NCI-H82 treated with DMSO at 0.1 percent for 48 hours (cell line): Measurements from ENCODE around the gene ACSL3.

Experiments
- DNase-seq: peaks from one replicate; lab custom pipeline; 2025; ENCODE audit not compliant: unreplicated experiment; lab: John Stamatoyannopoulos, UW

ACSL3 gene

DNA sequence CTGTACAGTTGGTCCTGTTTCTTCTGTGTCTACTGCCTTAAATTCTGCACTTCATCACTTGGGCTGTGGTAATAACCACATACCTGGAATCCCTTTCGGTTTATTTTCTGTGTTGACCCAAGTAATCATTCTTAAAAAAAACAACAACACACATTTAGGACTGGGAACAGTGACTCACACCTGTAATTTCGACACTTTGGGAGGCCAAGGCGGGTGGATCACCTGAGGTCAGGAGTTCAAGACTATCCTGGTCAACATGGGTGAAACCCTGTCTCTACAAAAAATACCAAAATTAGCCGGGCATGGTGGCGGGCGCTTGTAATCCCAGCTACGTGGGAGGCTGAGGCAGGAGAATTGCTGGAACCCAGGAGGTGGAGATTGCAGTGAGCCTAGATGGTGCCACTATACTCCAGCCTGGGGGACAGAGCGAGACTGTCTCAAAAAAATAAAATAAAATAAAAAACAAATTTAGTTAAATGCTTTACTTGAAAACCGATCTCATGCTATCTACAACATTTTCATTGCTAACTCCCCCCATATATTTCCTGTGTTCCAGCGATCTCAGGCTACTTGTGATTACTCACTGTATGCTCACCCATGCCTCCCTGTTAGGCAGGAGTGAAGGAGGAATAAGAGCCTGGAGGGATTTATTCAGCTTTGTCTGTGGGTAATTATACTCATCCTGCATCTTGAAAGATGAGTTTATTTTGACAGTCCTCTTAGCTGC lies 18.2 kb downstream of the ACSL3 start:
- no peak for DNase-seq

DNA sequence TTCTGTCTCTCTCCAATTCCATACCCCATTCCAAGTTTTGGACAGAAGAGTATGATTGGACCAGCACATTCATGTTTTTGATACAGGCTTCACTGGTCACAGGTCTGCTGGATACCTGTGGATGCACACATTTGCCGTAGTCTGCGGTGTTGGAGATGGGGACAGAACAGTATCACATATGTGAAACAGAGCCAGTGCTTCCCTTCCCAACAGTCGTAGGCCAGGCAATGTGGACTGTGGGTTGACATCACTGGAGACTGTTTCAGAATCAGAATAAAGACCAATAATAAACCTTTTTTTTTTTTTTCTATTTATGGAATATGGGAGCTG lies 18.7 kb downstream of the ACSL3 start:
- no peak for DNase-seq

DNA sequence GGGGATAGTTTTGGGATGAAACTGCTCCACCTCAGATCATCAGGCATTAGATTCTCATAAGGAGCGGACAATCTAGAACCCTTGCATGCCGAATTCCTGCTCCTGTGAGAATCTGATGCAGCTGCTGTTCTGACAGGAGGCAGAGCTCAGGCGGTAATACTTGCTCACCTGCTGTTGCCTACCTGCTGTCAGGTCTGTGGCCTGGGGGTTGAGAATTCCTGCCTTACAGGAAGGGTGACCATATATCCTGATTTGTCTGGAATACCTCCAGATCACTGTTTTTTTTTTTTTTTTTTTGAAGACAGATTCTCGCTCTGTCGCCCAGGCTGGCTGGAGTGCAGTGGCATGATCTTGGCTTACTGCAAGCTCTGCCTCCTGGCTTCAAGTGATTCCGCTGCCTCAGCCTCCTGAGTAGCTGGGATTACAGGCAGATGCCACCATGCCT lies 21.7 kb downstream of the ACSL3 start:
- DNase-seq = no peak

DNA sequence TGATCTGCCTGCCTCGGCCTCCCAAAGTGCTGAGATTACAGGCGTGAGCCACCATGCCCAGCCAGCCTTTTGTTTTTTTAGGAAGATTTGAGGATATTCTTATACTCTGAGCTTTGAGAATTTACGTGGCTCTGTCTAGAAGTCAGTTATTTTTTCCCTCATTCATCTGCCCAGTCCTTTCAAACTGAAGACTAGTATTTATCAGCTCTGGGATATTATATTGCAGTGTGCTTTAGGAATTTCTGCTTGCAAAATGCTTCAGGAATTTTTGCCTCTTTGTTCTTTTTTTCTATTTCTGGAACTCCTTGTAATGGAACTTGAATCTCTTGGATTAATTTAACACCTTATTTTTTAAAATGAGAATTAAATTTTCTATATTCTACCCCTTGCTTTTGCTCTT lies 22.6 kb downstream of the ACSL3 start:
- DNase-seq = no peak

DNA sequence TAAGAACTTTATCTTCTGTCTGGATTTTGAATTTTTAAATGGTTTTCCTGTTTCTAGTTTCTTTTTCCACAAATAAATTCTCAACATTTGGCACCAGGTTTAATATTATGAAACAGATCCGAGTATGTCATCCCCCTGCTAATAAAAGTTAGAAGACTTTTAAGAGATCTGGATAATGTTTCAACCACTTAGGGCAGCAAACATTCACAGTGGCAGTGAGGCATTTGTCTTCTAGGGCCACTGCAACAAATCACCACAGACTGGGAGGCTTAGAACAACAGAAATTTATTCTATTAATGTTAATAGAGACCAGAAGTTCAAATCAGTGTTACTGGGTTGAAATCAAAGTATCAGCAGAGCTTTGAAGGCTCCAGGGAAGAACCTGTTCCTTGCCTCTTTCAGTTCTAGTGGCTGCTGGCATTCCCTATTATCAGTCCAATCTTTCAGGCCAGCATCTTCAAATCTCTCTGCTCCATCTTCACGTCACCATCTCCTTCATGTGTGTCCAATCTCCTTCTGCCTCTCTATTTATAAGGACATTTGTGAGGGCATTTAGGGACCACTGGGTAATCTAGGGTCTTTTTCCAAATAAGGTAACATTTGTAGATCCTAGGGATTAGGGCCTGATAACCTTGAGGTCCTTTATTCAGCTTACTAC lies 23.4 kb downstream of the ACSL3 start:
- DNase-seq = peak; percentile 70

DNA sequence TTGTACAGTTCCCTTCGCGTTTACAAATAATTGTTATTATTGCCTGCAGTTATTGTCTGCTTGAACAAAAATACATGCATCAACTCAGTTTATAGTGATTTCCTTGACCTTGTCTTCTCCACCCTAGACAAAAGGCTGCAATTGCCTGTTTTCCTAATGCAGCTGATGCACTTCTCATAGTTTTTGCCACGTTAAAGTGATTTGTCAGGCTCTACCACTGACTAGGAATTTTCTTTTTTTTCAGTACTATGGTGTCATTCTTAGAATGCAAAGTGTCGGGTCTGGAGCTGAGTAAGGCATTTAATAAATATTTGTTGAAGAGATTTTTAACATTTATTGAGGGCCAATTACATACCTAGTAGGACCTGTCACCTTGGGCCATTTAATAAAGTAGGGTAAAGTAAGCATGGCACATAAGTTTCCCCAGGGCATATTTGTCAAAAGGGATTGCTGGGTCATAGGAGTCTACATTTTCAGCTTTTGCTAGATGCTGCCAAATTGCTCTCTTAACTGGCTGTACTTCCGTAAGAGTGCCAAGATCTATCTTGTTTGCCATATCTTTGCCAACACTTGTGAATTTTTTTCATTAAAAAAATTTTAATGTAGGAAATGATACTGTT lies 24.1 kb downstream of the ACSL3 start:
- no peak for DNase-seq

DNA sequence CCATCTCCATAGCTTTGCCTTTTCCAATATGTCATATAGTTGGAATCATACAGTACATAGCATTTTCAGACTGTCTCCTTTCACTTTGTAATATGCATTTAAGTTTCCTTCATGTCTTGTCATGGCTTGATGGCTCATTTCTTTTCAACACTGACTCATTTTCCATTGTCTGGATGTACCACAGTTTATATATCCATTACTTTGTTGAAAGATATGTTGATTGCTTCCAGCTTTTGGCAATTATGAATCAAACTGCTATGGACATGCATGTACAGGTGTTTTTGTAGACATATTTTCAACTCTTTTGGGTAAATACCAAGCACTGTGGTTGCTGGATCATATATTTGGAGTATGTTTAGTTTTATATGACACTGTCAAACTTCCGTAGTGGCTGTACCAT lies 26.3 kb downstream of the ACSL3 start:
- no peak for DNase-seq

DNA sequence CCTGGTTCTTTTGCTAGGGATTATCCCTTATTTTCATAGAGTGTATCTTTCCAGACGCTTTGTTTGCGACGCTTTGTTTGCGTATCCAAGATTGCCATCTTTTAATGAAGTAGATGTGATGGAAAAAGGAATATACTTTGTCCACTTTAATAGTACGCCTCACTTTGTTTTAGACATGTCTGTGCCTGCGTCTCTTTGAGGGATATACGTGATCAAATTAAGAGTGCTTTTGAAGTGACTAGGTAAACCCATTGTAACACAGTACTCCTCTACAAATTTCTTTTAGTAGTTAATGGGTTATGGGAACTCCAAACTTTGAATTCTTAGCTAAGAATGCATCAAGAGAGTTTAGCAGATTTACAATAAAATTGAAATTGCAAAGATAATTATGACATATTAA lies 27.9 kb downstream of the ACSL3 start:
- no peak for DNase-seq

DNA sequence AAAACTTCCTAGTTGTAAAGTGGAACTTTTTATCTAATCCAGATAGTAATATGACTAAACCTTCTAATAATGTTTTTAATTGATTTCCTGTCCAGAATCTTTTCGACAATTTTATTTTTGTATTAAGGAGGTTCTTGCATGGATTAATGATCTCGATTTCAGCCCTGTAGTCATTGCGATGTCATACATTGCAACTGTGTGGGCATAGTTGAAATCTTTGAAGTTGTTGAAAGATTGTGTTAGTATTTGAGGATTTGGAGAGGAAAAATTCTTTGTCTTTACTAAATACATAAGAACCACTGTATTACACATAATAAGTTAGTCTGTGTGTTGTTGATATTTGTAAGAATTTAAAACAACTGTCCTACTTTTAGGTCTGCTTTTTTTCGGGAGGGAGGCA lies 31.1 kb downstream of the ACSL3 start:
- DNase-seq = no peak

DNA sequence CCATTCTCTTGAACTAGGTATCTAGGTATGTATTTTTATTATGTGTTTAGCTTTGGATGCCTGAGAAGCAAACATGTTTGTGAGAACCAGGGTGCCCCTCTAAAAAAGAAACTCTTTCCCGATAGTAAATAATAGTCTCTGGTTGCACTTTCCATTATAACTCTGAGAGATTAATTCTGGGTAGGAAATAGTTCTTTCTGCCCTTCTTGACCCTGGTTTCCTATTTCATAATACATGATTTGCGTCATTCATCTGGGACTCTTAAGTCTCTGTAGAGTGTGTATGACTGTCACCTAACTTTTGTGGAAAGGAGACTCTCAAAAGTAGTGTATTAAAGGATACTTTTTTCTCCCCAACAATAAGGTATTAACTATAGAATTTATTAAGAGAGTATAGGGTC lies 31.5 kb downstream of the ACSL3 start:
- no peak for DNase-seq

DNA sequence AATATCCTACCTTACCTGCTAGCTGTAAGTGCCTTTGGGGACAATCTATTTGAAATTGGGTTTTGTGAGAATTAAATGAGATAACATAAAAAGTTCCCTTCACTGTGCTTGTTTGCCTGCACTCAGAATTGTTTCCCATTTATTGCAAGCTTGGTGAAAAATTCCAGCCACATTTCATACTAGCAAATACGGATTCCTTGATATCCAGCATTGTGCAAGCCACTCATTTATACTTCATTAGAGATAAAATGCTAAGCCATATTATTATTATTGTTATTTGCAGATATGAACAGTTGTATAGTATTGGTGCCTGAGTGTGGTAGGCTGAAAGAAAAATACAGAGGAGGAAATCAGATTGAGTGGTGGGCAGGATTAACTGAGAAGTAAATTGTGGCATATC lies 31.9 kb downstream of the ACSL3 start:
- no peak for DNase-seq

DNA sequence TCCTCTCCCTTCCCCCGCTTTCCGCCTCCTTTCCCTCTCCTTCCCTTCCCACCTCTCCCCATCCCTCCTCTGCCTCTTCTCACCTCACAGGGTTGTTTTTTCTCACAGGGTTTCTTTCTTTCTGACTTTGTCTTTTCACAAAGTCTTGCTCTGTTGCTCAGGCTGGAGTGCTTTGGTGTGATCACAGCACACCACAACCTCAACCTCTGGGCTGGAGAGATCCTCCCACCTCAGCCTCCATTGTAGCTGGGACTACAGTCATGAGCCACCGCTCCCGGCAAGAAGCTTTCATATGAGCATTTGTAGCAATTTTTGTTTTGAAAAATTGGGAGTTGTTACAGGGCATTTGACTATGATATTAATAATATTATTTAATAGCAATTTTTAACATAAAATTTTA lies 32.9 kb downstream of the ACSL3 start:
- no peak for DNase-seq

DNA sequence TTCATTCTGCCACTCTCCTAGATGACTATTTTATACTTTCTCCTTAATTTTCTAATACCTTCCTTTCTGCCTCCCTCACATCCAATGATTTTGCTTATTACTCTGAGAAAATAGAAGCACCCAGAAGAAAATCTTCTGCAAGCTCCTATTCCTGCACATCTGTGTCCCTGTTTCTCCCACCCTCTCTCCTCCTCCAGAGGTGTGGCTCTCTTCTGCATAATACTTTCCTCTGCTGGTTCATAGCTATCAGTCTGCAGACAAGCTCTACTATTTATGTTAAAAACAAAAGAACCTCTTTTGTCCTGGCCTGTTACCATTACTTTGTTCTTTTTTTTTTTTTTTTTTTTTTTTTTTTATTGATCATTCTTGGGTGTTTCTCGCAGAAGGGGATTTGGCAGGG lies 34.3 kb downstream of the ACSL3 start:
- no peak for DNase-seq

DNA sequence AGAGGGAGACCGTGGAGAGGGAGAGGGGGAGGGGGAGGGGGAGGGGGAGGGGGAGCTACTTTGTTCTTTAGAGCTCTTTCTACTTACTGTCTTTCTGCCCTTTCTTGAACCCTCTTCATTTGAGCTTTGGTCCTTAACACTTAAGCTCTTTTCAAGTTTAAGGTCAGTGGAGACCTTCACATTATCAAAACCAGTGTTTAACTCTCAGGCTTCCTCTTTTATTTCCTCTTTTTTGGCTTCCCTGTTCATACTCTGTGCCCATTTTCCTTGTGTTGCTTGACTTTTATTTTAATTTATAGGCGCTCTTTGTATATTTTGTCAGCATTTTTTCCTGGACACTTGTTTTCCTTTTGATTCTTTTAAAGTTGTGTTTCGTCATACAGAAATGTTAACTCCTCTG lies 37.1 kb downstream of the ACSL3 start:
- DNase-seq = no peak

DNA sequence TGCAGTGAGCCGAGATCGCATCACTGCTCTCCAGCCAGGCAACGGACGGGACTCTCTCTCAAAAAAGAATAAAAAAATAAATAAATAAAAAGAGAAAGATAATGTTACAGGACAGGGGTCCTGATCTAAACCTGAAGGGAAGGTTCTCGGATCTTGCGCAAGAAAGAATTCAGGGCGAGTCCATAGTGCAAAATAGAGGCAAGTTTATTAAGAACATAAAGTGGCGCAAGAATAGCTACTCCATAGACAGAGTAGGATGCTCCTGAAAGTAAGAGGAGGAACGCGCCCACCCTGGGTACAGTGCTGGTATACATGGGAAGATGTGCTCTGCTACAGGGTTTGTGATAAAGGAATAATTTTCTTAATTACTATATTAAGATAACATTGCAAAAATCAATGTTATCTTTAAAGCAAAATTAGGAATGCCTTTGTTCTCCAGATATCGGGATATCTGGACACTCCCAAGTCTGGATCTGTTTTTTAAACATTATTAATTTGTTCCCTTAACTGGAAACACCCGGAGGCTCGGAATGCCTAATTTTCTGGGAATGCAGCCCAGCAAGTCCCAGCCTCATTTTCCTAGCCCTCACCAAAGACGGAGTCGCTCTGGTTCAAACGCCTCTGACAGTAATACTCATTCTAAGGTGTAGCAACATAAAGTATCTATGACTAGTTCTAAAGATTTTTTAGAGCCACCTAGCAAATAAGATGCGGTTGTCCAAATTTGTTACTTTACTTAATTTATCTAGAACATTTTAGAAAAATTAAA lies 38.8 kb downstream of the ACSL3 start:
- no peak for DNase-seq

DNA sequence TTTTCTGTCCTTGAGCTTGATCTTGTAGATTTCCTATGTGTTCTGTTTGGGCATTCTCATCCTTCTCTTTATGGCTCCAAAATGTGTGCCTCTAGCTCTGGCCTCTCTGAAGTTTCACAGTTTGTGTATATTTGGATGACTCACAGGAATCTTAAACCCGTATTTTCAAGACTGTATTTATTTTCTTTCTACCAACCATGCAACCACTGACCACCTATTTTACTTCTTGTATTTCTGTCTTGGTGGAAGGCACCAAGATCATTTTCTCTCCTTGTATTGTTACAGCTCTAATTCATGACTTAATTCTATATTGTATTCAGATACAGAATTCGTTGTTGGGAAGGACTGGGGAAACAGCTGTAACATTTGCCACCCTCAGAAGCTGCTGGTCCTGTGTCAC lies 39.5 kb downstream of the ACSL3 start:
- DNase-seq = no peak

DNA sequence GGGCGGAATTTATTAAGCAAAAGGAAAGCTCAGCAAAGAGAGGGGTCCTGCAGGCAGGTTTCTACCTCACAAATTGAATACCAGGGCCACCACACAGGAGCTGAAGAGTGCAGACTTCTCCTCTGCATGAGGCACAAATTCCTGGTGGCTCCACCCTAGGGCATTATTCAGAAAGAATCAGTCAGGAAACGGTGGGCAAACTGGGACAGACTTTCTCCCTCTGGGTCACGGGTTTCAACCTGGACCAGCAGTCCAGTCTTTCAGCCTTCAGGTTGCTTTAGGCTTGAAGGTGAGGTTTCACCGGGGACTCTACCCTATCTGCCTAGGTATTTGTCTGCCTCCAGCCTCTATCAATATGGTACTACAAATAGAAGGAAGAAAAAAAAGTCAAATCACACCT lies 41.8 kb downstream of the ACSL3 start:
- no peak for DNase-seq

DNA sequence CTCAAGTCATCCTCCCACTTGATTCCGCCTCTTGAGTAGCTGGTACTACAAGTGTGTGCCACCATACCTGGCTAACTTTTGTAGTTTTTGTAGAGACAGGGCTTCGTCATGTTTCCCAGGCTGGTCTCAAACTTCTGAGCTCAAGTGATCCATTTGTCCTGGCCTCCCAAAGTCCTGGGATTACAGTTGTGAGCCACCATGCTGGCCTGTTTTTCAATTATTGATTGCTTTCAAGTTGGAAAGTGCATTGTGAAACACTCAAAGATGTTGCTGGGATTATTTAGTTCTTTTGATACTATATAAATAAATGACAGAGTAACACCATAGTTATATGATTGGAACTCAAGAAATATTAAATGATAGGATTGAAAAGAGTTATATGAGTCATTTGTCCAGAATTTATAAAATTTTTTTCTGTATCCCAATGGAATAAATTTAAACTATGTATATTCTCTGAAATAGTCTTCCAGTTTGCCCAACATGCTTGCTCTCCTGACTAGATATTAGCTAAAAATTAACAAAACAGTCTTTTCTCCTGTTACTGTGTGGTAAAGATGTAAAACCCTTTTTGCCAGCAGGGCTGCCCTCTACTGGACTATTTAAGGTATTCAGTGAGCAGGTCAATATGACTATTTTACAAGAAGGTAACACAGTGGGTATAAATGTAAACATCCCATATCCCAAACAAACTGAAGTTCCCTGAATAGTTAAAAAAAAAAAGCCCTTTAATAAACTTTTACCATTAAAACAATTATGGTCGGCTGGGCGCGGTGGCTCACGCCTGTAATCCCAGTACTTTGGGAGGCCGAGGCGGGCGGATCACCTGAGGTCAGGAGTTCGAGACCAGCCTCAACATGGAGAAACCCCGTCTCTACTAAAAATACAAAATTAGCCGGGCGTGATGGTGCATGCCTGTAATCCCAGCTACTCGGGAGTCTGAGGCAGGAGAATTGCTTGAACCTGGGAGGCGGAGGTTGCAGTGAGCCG lies 42.7 kb downstream of the ACSL3 start:
- DNase-seq = no peak

DNA sequence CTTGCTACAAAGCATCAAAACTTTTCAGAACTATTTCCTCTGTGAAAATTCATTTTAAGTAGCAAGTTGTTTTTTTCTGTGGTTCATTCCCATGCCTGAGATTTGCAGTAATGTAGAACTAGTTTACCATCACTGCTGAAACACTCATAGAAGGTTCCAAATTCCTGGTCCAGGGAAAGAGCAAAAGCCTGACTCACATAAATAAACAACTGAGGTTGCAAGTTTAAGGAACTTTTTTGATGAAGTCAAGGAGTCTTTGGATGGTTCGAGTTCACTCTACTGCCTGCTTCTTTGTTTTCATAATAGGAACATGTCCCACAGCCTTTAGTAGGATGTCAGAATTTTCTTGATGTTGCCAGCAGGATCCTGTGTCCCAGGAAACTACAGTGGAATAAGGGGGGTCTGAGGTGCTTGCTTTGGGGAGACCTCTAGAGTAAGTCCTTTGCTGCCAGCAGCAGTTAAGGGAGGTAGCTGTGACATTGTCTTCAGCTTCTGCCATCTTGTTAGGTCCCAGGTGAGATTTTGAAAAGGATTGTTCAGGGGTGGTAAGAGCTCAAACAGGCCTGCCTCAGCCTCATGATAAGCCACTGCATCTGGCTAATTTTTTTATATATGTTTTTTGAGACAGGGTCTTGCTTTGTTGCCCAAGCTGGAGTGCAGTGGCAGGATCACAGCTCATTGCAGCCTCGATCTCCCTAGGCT lies 43.9 kb downstream of the ACSL3 start:
- DNase-seq = no peak

DNA sequence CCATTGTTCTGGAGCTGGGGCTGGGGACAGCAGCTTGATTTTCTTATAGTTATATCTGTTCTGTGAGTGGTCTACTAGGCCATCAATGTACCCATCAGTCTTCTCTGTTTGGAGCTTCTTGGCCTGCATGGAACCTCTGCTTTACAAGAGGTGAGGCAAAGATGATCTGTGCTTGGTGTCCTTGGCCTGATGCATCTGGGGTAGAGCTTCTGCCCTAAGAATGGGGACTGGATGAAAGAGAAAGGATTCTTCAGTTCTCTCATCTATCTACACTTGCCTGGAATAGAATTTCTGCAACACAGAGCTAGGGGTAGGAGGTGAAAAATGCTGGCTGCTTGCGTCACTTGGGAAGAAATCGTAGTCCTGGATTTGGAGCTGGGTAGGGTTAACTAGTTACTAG lies 46.2 kb downstream of the ACSL3 start:
- DNase-seq = no peak
